Measurements from ENCODE around the gene C19orf47. TPM values are rescaled to one million over a fixed set of nuclear protein-coding genes. Genes with fewer than 3 reads are reported as not detected.

C19orf47 gene
- total and polyA plus RNA-seq, 2 donors (not counting 3 experiments of a cell fraction or from before 2014, with no cell fraction given): 16.4 to 27.0 TPM

DNA sequence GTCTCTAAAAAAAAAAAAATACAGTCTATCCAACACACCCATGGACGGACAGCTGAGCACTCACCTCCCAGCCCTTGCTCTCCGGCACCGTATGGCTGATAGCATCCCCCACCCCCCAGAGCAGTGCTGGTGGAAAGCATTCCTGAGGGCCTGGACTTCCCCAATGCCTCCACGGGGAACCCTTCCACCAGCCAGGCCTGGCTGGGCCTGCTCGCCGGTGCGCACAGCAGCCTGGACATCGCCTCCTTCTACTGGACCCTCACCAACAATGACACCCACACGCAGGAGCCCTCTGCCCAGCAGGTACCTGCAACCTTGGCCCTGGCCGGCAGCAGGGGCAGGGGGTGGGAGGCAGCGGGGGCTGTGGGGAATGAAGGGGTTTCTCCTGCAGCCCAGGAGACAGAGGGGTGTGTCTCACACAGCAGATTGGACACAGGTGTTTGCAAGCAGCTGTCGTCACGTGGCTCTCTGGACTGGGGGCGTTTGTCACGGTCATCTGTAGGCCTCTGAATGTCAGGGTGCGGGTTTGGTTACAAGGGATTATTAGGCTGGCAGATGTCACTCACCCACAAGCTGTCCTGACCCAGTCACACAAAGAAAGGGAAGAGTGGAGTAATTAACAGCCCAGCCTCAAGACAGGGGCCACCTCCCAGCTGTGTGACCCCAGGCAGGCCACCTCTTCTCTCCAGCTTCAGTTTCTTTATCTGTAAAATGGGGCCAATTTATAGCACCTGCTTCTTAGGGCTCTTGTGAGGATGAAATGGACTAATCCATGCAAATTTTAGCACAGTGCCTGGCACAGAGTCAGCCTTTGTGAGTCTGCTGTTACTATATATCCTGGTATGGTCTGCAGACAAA, 19.6 kb upstream of the C19orf47 start:
- no peak overlapping the region for H3K4me2 ChIP-seq (ENCODE audit: insufficient read depth, low read length)
- no peak overlapping the region for H2AFZ ChIP-seq (ENCODE audit: low read depth, low read length)
- peaks cover 3% of the 10 kb centered on the region for H3K4me1 ChIP-seq (ENCODE audit: control insufficient read depth, extremely low read depth, insufficient read depth, low read length)
- H3K79me2 ChIP-seq (ENCODE audit: control insufficient read depth, insufficient read depth, low read length): no peaks in the 10 kb centered on the region
- ChIA-PET POLR2A (no interaction called here), CTCF (no interaction called here)
- no peak overlapping the region for H3K27ac ChIP-seq (ENCODE audit: insufficient read depth, low read depth, low read length)
- H3K9me3 ChIP-seq (replicated peaks; ENCODE audit: control insufficient read depth, insufficient read depth, low read length): no peaks in the 10 kb centered on the region
- peaks cover 0 to 11% of the 10 kb centered on the region in 2 experiments for H3K36me3 ChIP-seq (ENCODE audit: control insufficient read depth in 2 of 2, extremely low read depth in 1 of 2, insufficient read depth in 2 of 2, low read length in 2 of 2)
- H3K27me3 ChIP-seq (ENCODE audit: control insufficient read depth in 2 of 2, insufficient read depth in 2 of 2, low read length in 2 of 2): no peaks in the 10 kb centered on the region
- no TSS peak for BruUV-seq (replicated peaks)
- TF ChIP-seq, protein P1, sequence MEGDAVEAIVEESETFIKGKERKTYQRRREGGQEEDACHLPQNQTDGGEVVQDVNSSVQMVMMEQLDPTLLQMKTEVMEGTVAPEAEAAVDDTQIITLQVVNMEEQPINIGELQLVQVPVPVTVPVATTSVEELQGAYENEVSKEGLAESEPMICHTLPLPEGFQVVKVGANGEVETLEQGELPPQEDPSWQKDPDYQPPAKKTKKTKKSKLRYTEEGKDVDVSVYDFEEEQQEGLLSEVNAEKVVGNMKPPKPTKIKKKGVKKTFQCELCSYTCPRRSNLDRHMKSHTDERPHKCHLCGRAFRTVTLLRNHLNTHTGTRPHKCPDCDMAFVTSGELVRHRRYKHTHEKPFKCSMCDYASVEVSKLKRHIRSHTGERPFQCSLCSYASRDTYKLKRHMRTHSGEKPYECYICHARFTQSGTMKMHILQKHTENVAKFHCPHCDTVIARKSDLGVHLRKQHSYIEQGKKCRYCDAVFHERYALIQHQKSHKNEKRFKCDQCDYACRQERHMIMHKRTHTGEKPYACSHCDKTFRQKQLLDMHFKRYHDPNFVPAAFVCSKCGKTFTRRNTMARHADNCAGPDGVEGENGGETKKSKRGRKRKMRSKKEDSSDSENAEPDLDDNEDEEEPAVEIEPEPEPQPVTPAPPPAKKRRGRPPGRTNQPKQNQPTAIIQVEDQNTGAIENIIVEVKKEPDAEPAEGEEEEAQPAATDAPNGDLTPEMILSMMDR (IDR thresholded peaks at IDR 0.05; ENCODE audit: extremely low read depth in 1 of 2, insufficient read depth in 1 of 2, low read depth in 1 of 2, low read length in 2 of 2): no peak
- TF ChIP-seq FOS (IDR thresholded peaks at IDR 0.05; ENCODE audit: borderline replicate concordance, insufficient read depth, low read length) (no peak), POLR2AphosphoS5 (IDR thresholded peaks at IDR 0.05; ENCODE audit: insufficient read depth, low read depth, low read length) (no peak)
- H3K4me3 ChIP-seq (replicated peaks in 1 of 3; ENCODE audit: insufficient read depth in 1 of 3, low read depth in 1 of 3, low read length in 3 of 3): no peak overlapping the region
- H4K20me1 ChIP-seq (replicated peaks; ENCODE audit: control insufficient read depth, extremely low read depth, insufficient read depth, low read length): no peaks in the 10 kb centered on the region
- intact Hi-C loops (cut with micrococcal nuclease): loop anchor here (5.0 kb wide), 1 partner anchor 34 kb away; no protein-coding TSS in a partner anchor
- H3K9me1 ChIP-seq (replicated peaks; ENCODE audit: control insufficient read depth, extremely low read depth, insufficient read depth, low read length): no peaks in the 10 kb centered on the region
- DNase-seq (ENCODE audit: low read depth, low spot score) (no peak), FAIRE-seq (no peak)
- no peak overlapping the region for H3K9ac ChIP-seq (replicated peaks; ENCODE audit: extremely low read depth, insufficient read depth, low read length)
- dilution Hi-C loops (cut with MboI; ENCODE audit: extremely low pct_ligation_motif_present, low sequenced_read_pairs): no loop called here

All from endothelial cell of umbilical vein (primary cell).